Measurements from ENCODE around the gene ERBB4.
"Not testable (repeated sequence)": the region's sequence is repeated elsewhere in the genome, so short reads cannot be mapped to it uniquely, and the experiment has no call there.

The ERBB4 gene

GRCh38 chr2:211665299-211665698, 873.3 kb downstream of the ERBB4 start:
- no peak for DNase-seq

DNA sequence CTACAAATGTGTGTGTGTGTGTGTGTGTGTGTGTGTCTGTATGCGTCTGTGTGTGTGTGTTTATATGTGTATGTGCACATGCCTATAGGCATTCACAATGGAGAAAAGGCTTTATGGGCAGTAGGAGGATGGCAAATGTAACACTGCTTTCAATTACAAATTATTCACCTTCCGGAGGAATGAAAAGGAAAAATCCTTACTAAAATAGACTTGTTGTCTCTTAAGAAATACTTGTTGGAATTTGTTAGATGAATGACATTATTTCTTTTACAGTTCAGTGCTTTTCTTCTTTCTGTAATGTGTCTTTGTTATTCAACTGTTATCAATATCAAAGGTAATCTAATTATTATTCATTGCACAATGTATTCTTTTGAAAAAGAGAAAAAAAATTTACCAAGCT, 874.3 kb downstream of the ERBB4 start:
- no peak for DNase-seq

- no peak for DNase-seq
These were observed 884.3 kb downstream of the ERBB4 start for GRCh38 chr2:211654211-211654780.

- DNase-seq = no peak
These were observed 886.3 kb downstream of the ERBB4 start for GRCh38 chr2:211652327-211652726.

GRCh38 chr2:211649331-211649730, 889.3 kb downstream of the ERBB4 start:
- no peak for DNase-seq

- no peak for DNase-seq
These were observed 907.1 kb downstream of the ERBB4 start for GRCh38 chr2:211631503-211631902.

- no peak for DNase-seq
These were observed 915.5 kb downstream of the ERBB4 start for GRCh38 chr2:211623096-211623495.

DNA sequence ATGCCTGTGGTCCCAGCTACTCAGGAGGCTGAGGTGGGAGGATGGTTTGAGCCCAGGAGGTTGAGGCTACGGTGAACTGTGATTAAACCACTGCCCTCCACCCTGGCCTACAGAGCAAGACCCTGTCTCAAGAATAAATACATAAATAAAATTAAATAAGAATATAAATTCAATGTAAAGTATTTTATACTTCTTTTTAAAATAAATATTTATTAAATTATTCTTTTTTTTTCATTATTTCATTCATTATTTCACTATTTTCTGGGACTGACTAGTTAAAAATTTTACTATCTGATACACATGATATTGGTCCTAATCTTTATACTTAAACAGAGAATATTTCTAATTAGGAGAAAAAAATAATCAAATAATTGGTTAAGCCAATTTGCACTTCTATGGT, 917.6 kb downstream of the ERBB4 start:
- DNase-seq = no peak

- no peak for DNase-seq
These were observed 920.8 kb downstream of the ERBB4 start for GRCh38 chr2:211617803-211618202.

GRCh38 chr2:211611621-211612020, 927.0 kb downstream of the ERBB4 start:
- no peak for DNase-seq

GRCh38 chr2:211611061-211611518, 927.5 kb downstream of the ERBB4 start:
- DNase-seq = no peak

GRCh38 chr2:211609127-211609526, 929.5 kb downstream of the ERBB4 start:
- no peak for DNase-seq

DNA sequence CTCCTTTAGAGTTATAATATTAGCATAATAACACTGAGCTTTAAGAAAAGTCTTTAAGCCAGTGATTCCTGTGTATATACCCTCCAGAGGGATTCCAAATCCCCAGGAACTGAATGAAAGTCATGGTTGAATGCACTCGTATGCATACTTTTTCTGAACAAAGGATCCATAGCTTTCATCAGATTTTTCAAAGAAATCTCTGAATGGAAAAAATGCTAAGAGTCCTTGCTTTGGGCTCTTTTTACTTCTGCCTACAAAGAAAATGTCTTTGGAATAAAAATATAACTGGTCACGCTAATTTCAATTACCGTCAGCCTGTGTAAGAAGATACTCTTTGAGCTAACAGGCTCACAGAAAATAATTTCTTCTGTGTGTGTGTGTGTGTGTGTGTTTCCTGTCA, 939.5 kb downstream of the ERBB4 start:
- no peak for DNase-seq

GRCh38 chr2:211598238-211598637, 940.4 kb downstream of the ERBB4 start:
- DNase-seq = no peak

- not testable (repeated sequence) for DNase-seq
These were observed 946.6 kb downstream of the ERBB4 start for GRCh38 chr2:211592006-211592405.

- DNase-seq = no peak
These were observed 947.2 kb downstream of the ERBB4 start for GRCh38 chr2:211591426-211591825.

DNA sequence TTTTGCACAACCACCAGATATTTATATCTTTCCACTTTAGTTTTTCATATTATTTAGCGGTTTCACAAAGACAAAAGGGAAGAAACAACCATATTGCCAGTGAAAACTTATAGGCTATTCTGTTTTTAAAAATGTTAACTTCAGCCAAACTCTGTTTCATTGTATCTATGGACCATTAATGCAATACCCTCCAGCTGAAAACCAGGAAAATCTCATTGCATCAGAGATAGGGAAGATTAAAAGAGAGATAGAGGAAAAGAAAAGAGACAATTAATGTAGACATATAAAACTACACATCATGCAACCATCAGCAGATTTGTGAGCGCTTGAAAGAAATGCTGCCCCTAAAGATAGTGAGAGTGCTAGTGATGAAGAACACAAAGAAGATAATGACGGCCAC, 970.2 kb downstream of the ERBB4 start:
- DNase-seq = no peak

DNA sequence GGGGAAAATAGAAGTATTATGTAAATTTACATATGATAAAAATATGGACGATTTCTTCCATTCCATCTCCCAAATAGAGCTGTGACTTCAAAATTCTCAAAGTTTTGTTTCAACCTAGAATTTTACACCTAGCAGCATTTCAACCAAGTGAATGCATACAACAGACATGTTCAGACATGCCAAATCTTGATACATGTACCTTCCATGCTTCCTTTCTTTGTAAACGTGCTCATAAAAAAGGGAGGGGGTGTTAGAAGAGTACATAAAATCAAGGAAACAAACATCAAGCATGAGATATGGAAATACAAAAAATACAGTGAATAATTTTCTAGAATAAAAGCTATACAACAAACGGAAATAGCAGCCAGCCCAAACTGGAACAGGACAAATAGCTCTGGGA, 974.2 kb downstream of the ERBB4 start:
- DNase-seq = no peak

DNA sequence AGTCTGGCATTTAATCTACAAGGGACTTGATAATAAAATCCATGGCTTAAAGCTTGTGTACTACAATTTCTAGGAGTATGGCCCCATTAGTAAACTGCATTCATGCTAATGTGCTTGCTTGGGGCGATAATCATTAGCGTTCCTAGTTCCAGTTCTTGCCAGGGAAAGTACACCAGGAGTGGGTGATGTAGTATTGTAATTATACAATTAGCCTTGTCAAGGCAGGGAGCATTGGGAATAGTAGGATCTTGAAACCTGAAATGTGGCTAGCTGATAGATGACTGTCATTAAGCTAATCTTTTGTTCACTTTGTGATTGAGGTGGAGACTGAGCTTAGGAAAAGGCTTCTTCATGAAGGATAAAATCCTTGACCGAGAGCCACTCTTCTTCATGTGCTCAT, 993.0 kb downstream of the ERBB4 start:
- no peak for DNase-seq

- peak in 1 of 2 experiments; percentile 42 for DNase-seq
These were observed 1004.0 kb downstream of the ERBB4 start for GRCh38 chr2:211534632-211535031.

- not testable (repeated sequence) for DNase-seq
These were observed 1014.4 kb downstream of the ERBB4 start for GRCh38 chr2:211524248-211524647.

GRCh38 chr2:211516537-211516936, 1022.1 kb downstream of the ERBB4 start:
- DNase-seq = no peak

- no peak for DNase-seq
These were observed 1024.6 kb downstream of the ERBB4 start for GRCh38 chr2:211514049-211514448.

DNA sequence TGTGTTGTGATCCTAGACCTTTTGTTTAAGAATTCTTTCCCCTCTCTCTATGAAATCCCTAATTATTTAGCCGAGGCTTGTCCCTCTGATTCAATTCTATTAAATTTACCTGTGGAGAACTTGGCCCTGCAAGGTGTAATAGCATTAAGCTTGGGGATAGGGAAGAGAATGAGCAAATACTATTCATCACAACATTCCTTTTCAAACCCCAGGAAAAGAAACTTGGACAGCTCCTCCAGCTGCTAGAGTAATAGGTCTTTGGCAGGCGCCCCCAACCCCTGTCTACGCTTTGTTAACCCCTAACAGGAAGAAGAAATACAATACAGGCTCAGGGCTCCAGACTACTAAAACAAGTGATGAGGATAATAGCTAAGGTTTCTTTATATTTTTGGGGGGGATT, 1025.2 kb downstream of the ERBB4 start:
- no peak for DNase-seq

DNA sequence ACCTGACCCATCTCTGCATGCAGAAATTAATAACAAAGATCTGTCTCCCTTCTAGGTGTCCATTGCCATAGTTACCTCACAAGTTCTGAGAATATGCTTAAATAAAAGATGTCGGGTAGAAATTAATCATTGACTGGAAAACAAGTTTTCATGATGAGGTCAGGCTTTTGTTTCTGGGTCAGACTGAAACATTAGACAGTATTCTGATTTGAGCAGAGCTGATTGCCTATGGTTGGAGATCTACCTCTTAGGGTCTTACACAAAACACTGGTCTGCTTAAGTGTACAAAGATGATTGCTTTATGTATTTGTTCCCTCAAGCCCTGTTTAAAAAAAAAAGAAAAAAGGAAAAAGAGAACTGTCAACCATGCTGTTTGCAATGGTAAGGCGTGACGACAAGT, 1025.8 kb downstream of the ERBB4 start:
- no peak for DNase-seq

DNA sequence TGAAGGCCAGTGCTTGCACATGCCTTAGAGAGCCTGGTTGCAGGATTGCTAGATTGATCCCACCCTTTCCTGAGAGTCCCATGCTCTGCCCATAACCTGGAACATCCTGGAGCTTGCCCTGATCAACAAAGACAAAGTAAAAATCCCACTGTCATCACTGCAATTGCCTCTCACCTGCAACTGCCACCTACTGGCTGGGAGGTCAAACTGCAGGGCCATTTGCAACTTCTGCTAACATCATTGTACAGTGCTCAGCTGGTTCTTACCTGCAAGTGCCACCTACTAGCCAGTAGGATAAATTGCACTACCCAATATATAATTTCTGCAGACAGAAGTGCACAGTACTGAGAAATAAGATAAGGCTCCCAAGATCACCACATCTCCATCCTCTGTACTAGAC, 1034.7 kb downstream of the ERBB4 start:
- DNase-seq = no peak
